GM18508 (cell line): Measurements from ENCODE around the gene DGCR2.

Source experiments
- ATAC-seq: cut with Tn5 transposase; IDR thresholded peaks from one replicate; pipeline ENCODE4 v1.9.1; 2021; ENCODE audit warnings: moderate number of reproducible peaks; ENCODE audit not compliant: insufficient read depth, unreplicated experiment

The DGCR2 gene

DNA sequence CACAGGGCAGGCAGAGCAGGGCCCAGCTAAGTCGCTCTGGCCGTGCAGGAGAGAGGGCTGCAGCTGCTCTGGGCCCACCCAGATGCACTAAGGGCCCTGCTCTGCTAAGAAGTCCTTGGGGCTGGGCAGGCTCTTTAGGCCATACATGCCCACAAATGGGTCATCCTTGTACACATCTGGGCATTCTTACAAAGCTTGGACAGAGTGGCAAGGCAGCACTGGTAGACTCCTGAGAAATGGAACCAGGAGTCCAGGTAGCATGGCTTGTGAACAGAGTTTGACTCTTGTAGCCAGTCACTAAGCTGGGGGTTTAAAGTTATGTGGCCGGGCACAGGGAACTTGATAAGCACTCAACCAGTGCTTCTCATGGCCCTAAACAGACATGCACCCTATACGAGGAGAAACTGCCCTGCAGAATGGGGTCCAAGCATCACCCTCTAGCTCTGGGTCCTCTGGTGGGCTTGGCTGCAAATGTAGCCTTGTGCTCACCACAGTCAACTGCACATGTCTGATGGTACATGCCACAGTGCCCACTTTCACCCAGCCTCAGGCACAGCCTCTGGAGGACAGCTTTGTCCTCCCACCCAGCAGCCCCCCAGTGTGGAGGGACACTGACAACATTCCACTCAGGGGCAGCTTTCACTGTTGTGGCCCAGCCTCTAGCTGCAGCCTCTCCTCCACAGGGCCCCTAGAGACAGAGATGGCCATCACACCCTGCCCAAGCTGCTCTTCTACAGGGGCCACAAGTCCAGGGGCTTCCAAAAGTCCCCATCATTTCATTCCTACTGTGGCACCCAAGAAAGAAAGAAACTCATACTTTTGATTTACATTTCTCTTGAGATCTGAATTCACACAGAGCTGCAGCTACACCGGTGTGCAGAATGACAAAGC is 75.2 kb downstream of the DGCR2 start:
- no peak for ATAC-seq

DNA sequence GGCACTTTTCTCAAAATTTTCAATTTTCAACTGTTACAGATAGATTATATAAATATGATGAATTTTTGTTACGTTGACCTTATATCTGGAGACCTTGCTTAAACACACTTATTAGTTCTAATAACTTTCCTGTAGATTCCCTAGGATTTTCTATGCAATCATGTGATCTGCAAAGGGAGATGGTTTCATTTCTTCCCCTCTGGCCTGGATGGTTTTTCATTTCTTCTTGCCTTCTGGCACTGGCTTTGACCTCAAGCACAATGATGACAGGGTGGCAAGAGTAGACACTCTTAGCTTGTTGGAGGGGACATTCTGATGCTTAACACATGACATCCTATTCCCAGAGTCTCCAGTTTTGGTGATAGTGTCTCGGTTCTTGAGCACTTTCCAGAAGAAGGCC is 75.9 kb downstream of the DGCR2 start:
- ATAC-seq, result no peak

GRCh38 chr22:19045094-19045493 is 77.1 kb downstream of the DGCR2 start:
- ATAC-seq, result no peak

DNA sequence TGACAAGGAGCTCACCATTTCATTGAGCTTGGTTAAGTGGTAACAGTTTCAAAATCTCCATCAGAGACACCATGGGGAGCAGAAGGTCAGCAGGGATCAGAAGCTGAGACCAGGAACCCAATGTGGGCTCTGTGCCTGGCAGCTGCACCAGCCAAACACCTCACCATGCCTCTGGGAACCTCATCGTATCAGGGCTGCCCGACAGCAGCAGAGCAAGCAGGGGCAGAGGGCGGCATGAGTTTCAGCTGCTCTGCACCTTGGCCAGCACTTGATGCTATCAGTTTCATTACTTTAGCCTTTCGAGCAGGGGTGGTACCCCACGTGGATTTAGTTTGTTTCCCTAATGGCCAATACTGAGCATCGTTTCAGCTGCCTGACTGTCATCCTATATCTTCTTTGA is 77.8 kb downstream of the DGCR2 start:
- ATAC-seq, result no peak

GRCh38 chr22:19043121-19044085 is 78.8 kb downstream of the DGCR2 start:
- no peak for ATAC-seq

GRCh38 chr22:19042285-19043120 is 79.7 kb downstream of the DGCR2 start:
- no peak for ATAC-seq

- no peak for ATAC-seq
Observed at GRCh38 chr22:19041704-19042074, 80.5 kb downstream of the DGCR2 start.

DNA sequence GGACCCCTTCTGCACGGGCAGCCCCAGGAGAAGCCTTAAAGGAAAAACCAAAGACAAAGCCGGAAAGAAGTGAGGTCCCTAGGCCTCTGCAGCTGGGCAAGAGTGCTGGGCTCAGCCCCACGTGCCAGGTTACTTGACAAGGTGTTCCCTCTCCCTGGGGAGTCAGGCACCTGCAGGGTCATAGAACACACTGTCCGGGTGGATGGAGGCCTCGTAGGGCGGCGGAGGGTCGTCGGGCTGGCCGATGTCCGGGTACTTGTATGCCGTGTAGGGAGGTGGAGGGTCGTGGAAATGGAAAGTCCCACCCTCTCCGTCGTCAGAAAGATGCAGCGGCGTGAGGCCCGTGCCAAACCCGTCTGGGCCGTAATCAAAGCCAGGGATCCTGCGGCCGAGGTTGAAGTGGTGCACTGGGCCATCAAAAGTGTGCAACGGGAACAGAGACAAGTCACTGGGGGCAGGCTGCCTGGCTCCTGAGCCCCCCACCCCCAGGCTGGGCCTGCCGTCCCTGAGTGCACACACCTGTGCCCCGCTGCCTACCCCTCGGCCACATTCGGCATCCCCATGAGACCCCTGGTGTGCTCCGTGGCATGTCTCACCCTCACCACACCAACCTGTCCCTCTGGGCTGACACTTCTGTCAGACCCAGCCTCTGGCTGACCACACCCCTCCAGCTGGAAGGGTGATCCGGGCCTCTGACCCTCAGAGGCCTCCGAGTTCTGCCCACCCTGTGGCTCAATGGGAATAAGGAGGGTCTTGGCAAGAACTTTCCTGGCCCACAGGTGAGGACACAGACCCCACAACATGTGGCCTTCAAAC is 81.1 kb downstream of the DGCR2 start:
- no peak for ATAC-seq

DNA sequence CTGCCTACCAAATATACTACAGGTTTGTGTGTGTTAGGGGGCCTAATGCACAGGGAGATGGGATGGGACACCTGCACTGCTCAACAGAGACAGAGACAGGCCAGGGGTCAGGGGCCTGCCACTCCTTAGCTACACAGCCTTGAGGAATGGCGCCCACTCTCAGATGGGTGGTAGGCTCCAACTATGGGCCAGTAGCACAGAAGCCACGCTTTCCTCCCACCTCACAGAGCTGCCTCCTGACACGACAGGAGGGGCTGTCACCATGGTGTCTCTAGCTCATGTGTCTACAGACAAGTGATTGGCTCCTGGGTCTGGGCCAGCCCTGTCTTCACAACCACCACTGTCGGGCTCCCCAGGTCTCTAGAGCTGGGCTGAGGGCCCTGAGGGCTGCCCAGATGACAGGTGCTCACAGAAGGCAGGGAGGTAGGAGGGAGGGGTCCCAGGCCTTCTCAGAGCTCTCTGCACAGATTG is 81.8 kb downstream of the DGCR2 start:
- no peak for ATAC-seq

DNA sequence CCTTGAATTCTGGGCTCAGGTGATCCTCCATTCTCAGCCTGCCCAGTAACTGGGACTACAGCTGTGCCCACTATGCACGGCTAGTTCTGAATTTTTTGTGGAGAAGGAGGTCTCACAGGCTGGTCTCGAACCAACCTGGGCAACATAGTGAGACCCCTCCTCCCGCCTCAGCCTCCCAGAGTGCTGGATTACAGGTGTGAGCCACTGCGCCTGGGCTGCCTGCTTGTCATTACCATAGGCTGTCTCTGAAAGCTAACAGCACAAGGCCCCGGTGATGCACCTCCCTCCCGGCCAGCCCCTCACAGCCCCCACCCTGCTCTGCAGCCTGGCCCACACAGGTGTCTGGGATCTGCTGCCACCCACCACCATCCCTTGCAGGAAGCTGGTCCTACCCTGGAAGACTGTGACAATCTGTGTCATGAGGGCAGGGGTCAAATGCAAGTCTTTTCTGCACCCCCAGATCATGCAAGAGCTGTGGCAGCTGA is 82.4 kb downstream of the DGCR2 start:
- ATAC-seq, result no peak

DNA sequence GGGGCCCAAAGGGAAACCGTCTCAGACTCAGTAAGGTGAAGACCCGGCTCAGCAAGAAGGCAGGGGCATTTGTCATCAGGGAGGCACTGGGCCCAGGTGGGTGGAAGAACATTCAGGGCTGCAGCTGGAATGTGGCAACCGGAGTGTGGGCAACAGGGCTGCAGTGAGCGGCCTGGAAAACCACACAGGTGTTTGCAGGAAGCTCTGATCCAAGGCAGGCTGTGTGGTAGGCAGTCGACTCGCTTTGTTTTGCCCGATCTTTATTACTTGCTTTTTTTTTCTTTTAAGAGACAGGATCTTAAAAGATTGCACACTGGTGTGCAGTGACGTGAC is 82.8 kb downstream of the DGCR2 start:
- no peak for ATAC-seq

- no peak for ATAC-seq
Observed at GRCh38 chr22:19038728-19039447, 83.3 kb downstream of the DGCR2 start.

GRCh38 chr22:19038164-19038546 is 84.1 kb downstream of the DGCR2 start:
- ATAC-seq, result no peak

DNA sequence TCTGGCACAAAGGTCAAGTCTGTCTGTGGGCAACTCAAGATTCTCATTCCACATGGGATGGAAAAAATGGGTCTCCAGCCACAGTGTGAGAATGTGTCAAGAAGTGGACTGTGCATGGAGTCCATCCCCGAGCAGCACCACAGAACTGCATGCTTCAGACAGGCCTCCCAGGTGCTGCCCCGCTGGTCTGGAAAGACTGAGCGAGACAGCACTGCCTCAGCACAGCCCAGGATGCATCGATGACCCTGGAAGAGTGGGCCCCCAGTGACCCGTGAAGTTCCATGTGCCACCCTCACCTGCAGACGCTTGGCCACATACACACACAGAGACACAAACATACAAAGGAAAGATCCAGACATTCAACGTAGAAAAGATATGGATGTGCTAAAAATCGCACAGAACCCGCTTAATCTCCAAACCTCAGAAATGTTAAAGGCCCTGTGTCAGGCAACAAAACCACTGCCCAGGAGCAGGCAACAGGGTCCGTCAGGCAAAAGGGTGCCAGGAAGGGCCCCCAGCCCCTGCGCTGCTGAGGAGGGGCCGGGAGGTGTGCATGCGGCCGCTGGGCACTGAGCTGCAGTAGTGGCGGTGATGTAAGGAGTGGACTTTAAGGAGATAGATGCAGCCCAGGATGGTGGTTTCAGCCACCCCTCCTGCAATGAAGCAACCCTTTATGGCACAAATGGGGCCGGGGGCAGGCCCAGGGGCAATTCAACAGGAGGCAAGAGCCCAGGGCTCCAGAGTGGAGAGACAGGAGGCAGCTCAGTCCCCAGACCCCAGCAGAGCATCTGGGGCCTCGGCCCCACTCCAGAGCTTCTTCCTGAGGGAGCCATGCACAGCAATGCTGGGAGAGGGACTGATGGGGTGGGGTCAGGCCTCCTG is 84.7 kb downstream of the DGCR2 start:
- no peak for ATAC-seq

GRCh38 chr22:19036523-19037273 is 85.5 kb downstream of the DGCR2 start:
- ATAC-seq, result no peak

DNA sequence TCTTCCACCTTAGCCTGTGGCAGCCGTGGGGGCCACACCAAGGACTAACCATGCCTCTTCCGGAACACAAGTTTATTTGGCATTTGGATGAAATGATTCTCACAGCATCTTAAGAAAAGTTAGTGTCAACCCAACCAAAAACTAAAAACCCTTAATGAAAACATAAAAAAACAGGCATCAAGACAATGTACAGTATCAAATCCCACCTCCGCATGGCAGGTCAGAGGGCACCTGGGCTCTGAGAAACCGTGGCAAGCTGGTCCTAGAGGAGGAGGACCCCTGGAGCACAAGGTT is 86.0 kb downstream of the DGCR2 start:
- no peak for ATAC-seq

GRCh38 chr22:19035474-19036228 is 86.6 kb downstream of the DGCR2 start:
- ATAC-seq, result no peak
